GM10266 (cell line): ENCODE measurements around the gene S100A7A.

Experiments
- DNase-seq: peaks from one replicate; pipeline ENCODE4 v3.0.0; 2012; ENCODE audit errors: extremely low spot score
- TF ChIP-seq, protein P1 (sequence below): IDR thresholded peaks from 2 replicates; pipeline ENCODE4 v1.5.1; 2012; ENCODE audit warnings: mild to moderate bottlenecking, low read depth; ENCODE audit not compliant: control insufficient read depth, insufficient read depth; ENCODE audit errors: missing control alignments

S100A7A gene

DNA sequence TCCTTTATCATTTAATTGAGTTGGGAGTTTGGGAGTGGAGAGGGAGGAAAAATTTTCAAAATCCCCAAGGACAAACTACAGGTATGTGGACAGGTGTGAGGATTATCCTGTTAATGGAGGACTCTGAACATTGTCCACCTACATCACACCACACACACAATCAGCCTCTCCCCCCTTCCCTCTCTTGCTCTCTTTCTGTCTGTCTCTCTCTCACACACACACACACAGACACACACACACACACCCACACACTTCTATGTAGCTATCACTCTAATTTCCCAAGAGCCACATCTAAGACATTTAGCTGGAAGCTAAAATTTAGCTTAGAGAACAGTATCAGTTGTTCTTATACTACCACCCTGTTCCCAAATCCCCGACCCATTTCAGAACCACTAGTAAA, 26.9 kb upstream of the S100A7A start:
- TF ChIP-seq, protein P1, sequence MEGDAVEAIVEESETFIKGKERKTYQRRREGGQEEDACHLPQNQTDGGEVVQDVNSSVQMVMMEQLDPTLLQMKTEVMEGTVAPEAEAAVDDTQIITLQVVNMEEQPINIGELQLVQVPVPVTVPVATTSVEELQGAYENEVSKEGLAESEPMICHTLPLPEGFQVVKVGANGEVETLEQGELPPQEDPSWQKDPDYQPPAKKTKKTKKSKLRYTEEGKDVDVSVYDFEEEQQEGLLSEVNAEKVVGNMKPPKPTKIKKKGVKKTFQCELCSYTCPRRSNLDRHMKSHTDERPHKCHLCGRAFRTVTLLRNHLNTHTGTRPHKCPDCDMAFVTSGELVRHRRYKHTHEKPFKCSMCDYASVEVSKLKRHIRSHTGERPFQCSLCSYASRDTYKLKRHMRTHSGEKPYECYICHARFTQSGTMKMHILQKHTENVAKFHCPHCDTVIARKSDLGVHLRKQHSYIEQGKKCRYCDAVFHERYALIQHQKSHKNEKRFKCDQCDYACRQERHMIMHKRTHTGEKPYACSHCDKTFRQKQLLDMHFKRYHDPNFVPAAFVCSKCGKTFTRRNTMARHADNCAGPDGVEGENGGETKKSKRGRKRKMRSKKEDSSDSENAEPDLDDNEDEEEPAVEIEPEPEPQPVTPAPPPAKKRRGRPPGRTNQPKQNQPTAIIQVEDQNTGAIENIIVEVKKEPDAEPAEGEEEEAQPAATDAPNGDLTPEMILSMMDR: no peak
- no peak for DNase-seq

DNA sequence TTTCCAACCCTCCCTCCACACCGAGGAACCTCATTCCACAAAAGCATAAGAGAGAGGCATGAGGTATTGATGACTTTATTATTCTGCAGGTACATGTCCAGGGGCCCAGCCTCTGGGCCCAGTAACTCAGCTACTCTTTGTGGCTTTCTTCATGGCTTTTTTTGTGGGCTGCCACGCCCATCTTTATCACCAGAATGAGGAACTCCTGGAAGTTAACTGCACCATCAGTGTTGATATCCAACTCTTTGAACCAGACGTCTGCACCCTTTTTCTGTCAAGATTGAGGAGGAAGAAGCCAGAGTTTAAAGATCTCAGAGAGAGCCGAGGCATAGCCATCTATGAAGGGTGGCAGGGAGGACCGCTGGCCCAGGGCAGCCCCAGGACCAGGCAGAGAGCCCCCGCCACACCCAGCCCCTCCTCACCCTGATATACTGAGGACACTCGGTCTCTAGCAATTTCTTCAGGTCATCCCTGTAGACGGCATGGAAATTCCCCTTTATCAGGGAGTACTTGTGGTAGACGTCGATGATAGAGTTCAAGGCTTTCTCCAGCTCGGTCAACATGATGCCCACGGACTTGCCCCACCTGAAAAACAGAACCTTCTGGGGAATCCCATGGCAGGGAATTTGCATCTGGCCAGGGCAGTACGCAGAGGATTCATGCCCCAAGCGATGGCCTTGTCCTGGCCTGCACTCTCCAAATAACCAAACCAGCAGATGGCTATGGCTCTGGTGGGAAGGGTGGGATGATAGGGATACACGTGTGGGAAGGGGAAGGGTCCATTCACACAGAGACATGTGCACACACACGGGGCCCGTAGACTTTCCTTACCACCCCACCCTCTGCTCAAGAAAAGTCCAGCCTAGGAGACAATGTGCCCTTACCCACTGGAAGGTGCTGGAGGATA, 26.1 kb upstream of the S100A7A start:
- DNase-seq: no peak
- TF ChIP-seq, protein P1: no peak

DNA sequence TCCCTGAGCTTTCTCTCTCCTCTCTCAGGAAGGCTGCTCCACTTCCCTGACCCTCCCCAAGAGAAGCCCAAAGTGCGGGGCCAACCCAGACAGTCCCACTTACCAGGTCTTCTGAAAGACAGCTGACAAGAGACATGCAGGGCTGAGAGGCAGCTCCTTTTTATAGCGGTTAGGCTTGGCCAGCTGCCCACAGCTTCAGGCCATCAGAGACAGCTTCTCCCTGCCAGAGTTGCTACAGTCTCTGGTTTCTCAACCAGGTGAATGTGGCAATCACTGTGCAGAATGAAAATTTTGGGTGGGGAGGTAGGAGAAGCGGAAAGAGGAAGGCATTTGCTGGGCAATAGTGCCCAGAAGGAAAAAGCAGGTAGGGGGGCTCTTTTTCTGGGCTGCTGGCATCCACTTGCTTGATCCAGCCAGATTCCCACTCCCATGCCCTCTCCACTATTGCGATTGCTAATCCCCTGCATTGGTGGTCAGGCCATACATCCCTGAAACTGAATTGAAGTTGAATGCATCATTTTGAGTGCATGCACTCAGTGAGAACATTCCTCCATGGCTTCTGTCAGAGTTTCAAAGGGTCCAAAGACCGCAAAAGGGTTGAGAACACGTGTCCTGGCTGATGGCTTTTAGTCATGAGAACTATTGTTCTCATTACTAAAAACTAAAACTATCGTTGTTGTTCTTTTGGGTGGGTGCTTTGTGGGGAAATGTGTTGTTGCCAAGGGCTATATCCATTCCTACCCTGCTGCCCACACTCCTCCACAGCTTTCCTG, 25.2 kb upstream of the S100A7A start, which contains the start of gene S100A8:
Gene S100A8 (minus strand): TSS at position 136 of the 773 bp plus-strand sequence. CDS start 538 bp downstream, outside the sequence.
- TF ChIP-seq, protein P1: no peak
- DNase-seq: no peak

DNA sequence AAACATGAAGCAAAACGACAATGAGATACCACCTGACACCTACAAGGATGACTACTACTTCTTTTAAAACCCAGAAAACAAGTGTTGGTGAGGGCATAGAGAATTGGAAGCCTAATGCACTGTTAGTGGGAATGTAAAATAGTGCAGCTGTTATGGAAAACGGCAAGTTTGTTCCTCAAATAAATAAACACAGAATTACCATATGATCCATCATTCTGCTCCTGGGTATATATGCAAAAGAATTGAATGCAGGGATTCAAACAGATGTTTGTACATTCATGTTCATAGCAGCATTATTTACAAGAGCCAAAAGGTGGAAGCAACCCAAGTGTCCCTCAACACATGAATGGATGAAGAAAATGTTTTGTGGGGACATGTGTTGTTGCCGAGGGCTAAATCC, 24.1 kb upstream of the S100A7A start:
- TF ChIP-seq, protein P1: no peak
- DNase-seq: no peak

DNA sequence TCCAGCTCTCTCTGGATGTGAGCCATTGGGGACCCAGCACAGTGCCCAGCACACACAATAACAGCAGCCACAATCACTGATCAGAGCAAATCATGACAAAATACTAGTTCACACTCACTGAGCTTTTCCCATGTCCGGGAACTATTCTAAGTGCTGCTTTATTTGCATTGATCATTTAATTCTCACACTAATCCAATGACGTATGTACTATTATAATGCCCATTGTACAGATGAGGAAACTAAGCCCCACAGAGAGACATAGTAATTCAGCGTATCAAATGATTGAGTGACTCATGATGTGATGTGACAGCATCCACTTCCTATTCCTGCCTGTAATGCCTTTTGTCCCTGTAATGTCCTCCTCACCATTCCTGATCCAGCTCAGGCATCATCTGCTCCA, 23.5 kb upstream of the S100A7A start:
- TF ChIP-seq, protein P1: no peak
- DNase-seq: no peak

DNA sequence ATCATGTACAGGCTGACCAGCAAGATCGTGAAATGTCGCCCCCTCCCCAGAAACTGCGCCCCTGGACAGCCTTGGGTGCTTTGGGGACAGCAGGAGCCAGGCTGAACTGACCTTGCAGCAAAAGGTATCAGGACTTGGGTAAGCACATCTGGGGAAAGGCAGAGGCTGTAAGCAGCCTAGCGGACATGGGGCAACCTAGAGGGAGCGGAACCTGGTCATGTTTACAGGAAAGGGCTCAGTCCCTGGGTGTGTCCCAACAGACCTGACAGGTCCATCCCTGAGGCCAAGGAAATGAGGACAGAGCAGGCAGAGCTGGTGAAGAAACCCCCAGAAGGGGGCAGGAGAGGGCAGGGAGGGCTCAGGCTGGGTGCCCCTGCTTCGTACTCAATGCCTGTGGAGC, 22.4 kb upstream of the S100A7A start:
- DNase-seq: no peak
- TF ChIP-seq, protein P1: no peak
